Prostate gland (tissue), 2 donors: ENCODE results near the gene RPS6KA2.

Source experiments
- CTCF ChIP-seq, 4 experiments: fragments of 200-600 bp in 2 of 4; fragments of 450-650 bp in 2 of 4; sonication (generic) in 2 of 4; IDR thresholded peaks; 1 replicate in 3 of 4; 2 replicates in 1 of 4; pipeline ENCODE4 v1.5.1; 2016 to 2019; ENCODE audit warnings: antibody characterized with exemption in 4 of 4, mild to moderate bottlenecking in 2 of 4, moderate library complexity in 2 of 4
- POLR2A ChIP-seq: fragments of 450-650 bp; IDR thresholded peaks from one replicate; pipeline ENCODE4 v1.6.1; 2016; ENCODE audit warnings: antibody characterized with exemption, mild to moderate bottlenecking

DNA sequence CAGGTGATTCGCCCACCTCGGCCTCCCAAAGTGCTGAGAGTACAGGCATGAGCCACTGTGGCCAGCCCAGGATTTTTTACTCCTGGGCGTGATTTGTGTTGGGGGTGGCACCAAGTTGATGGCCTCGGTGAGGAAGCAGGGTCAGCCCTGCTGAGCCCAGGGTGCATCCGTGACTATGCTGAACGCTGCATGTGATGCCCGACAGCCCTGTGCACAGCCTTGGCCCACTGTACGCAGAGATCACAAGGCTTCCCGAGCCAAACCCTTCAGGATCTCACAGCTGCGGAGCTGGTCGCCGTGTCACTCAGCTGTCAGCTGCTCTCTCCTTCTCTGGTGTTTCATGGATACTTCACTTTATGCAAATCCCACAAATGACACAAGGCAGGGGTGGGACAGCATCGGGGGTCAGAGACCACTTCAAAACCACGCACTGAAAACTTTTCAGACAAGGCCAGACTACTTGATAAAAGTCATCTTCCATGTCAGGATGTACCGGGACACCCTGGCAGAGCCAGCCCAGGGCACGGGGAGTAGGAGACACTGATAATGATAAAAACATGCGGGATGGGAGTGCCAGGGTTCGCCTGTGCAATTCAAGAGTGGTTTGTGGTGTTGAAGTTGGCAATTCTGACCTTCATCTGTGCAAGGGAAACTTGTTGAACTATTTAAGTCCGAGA lies 31.2 kb upstream of the RPS6KA2 start:
- TF ChIP-seq CTCF (IDR thresholded peaks at IDR 0.05) (no peak), POLR2A (no peak)
